Type B pancreatic cell (in vitro differentiated cells): ENCODE results near the gene LEP. TPM values are rescaled to one million over a fixed set of nuclear protein-coding genes. Genes with fewer than 3 reads are reported as not detected.

Experiments
- DNase-seq: peaks from one replicate; pipeline ENCODE4 v3.0.0; 2021; ENCODE audit warnings: mixed read lengths; ENCODE audit not compliant: unreplicated experiment; ENCODE audit errors: extremely low spot score
- H3K27ac Mint-ChIP-seq: 2 replicates; pipeline ENCODE4 v1.8.0; 2021; ENCODE audit warnings: mild to moderate bottlenecking, mixed read lengths
- H3K27me3 Mint-ChIP-seq: 2 replicates; pipeline ENCODE4 v1.8.0; 2021; ENCODE audit warnings: mixed read lengths
- H3K36me3 Mint-ChIP-seq: 2 replicates; pipeline ENCODE4 v1.8.0; 2021; ENCODE audit warnings: mixed read lengths
- H3K4me1 Mint-ChIP-seq: one replicate; pipeline ENCODE4 v1.8.0; 2021; ENCODE audit warnings: mixed read lengths; ENCODE audit not compliant: unreplicated experiment
- H3K4me3 Mint-ChIP-seq: 2 replicates; pipeline ENCODE4 v1.8.0; 2021; ENCODE audit warnings: mild to moderate bottlenecking, mixed read lengths
- H3K9me3 Mint-ChIP-seq: 2 replicates; pipeline ENCODE4 v1.8.0; 2021; ENCODE audit warnings: mixed read lengths
- microRNA-seq: library from miRNA; unstranded; fragments of <30 nt; microRNA quantifications from one replicate; pipeline ENCODE4, GENCODE V29; 2020
- total RNA-seq: library from RNA; stranded (reverse); gene quantifications from 2 replicates; pipeline ENCODE4 v1.2.1, GENCODE V29; 2021; ENCODE audit warnings: low replicate concordance
- TF ChIP-seq, protein P1 (sequence below): fragments of 200-600 bp; sonication (generic); conservative IDR thresholded peaks from 2 replicates; pipeline ENCODE4 v1.5.0; 2021; ENCODE audit warnings: antibody characterized with exemption, mild to moderate bottlenecking

LEP gene
- total RNA-seq, 1 donor from 2014 or later = not detected

DNA sequence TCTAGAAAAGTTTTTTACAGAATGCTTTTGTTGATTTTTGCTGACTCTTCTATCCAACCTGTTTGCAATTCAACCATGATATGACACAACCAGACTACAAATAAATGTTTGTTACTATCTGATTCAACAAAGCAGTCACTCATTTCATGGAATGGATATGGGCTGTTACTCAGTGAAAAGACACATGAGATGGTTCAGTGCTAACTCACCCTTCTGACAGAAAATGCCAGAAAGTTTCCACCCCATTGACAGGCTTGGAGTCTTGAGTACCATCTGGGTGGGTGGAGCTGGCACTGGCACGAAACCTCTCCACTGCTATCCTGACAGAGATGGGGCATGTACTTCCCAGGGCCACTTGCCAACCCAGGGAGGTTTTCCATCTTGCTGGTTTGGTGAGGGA is 63.1 kb downstream of the LEP start:
- Mint-ChIP-seq H3K4me1 (peaks cover 1% of the 10 kb centered on the region), H3K27ac (no peak overlapping the region), H3K4me3 (no peak overlapping the region), H3K36me3 (peaks cover 34% of the 10 kb centered on the region), H3K27me3 (no peaks in the 10 kb centered on the region), H3K9me3 (no peaks in the 10 kb centered on the region)
- TF ChIP-seq, protein P1, sequence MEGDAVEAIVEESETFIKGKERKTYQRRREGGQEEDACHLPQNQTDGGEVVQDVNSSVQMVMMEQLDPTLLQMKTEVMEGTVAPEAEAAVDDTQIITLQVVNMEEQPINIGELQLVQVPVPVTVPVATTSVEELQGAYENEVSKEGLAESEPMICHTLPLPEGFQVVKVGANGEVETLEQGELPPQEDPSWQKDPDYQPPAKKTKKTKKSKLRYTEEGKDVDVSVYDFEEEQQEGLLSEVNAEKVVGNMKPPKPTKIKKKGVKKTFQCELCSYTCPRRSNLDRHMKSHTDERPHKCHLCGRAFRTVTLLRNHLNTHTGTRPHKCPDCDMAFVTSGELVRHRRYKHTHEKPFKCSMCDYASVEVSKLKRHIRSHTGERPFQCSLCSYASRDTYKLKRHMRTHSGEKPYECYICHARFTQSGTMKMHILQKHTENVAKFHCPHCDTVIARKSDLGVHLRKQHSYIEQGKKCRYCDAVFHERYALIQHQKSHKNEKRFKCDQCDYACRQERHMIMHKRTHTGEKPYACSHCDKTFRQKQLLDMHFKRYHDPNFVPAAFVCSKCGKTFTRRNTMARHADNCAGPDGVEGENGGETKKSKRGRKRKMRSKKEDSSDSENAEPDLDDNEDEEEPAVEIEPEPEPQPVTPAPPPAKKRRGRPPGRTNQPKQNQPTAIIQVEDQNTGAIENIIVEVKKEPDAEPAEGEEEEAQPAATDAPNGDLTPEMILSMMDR = no peak
- no peak for DNase-seq

DNA sequence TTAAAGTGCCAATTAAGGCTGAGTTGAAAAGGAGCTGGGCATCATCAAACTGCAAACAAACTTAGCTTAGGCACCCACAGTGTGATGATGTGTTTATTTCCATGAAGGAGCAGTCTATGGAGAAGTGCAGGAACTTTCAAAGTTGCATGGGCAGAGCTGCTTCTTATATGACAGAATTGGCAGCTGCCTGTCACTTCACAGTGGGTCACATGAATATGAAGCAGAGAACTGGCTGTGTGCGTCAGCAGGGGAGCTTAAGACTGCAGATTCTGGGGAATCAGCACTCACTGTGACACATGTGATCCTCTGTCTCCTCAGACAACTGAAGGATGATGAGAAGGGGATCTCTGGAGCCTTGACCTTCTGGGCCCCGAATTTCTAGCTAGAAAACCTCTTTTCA is 66.0 kb downstream of the LEP start:
- no peak for DNase-seq

More for the DNA sequence above, 66.0 kb downstream of the LEP start:
- H3K4me3 Mint-ChIP-seq = no peak overlapping the region
- H3K9me3 Mint-ChIP-seq = no peaks in the 10 kb centered on the region
- H3K36me3 Mint-ChIP-seq = peaks cover 49% of the 10 kb centered on the region
- H3K4me1 Mint-ChIP-seq = no peaks in the 10 kb centered on the region
- no peaks in the 10 kb centered on the region for H3K27me3 Mint-ChIP-seq
- TF ChIP-seq, protein P1 = no peak
- H3K27ac Mint-ChIP-seq = no peak overlapping the region

Small RNA genes within 50 kb of the gene (microRNA-seq; reads per million reads assigned to microRNA genes)
- gene MIR129-1 = 35.0 reads per million, percentile 51 among the genes with 10 or more reads in this experiment

Other genes starting within 250 kb of the LEP start
- 12.5 and 37.7 TPM in 2 replicates for gene LRRC4, start 209.8 kb upstream of the LEP start, total RNA-seq
- gene RBM28, start 102.6 kb downstream of the LEP start, total RNA-seq = 49.0 and 59.7 TPM in 2 replicates
- 7.0 and 7.7 TPM in 2 replicates for gene PRRT4, start 120.4 kb downstream of the LEP start, total RNA-seq
- gene IMPDH1, start 168.7 kb downstream of the LEP start, total RNA-seq = 34.4 and 42.2 TPM in 2 replicates
- gene HILPDA, start 214.6 kb downstream of the LEP start, total RNA-seq = 26.4 and 36.0 TPM in 2 replicates
- gene METTL2B, start 235.5 kb downstream of the LEP start, total RNA-seq = 32.1 and 36.8 TPM in 2 replicates